Pancreas (tissue), 10 donors: ENCODE data around the gene CPS1. TPM values are rescaled to one million over a fixed set of nuclear protein-coding genes. Genes with fewer than 3 reads are reported as not detected.

ENCODE experiments used
- ATAC-seq, 4 donors: fragments of 200-7000 bp; cut with Tn5 transposase; one replicate each; pipeline versions ENCODE4 v1.8.0 to v1.9.1; 2020; ENCODE audit warnings: mild to moderate bottlenecking in 4 of 4, moderate library complexity in 4 of 4
- DNase-seq, 6 donors: peaks; one replicate each; pipeline ENCODE4 v3.0.0-alpha.2; 2020
- FAIRE-seq: peaks from 2 replicates; lab custom pipeline; 2012; peaks lifted over from hg19 to GRCh38; lab: Jason Lieb, UNC
- H3K27ac ChIP-seq, 4 donors: fragments of 200-600 bp; sonication (generic); 1 replicate in 3 of 4; 2 replicates in 1 of 4; pipeline versions ENCODE4 v1.5.0 to v1.8.0; 2020
- H3K27me3 ChIP-seq, 4 donors: fragments of 200-600 bp; one replicate each; pipeline ENCODE4 v1.8.0; 2021
- H3K36me3 ChIP-seq, 3 donors: fragments of 200-600 bp; sonication (generic) in 1 of 3; one replicate each; pipeline versions ENCODE4 v1.5.0 to v1.8.0; 2020 to 2021
- H3K4me1 ChIP-seq, 3 donors: fragments of 200-600 bp; one replicate each; pipeline ENCODE4 v1.8.0; 2021
- H3K4me3 ChIP-seq, 4 donors: fragments of 200-600 bp; sonication (generic) in 2 of 4; one replicate each; pipeline versions ENCODE4 v1.5.0 to v1.8.0; 2020 to 2021
- H3K9me3 ChIP-seq, 4 donors: fragments of 200-600 bp; one replicate each; pipeline ENCODE4 v1.8.0; 2021
- CTCF ChIP-seq, 4 donors: fragments of 200-600 bp; sonication (generic) in 3 of 4; IDR thresholded peaks; one replicate each; pipeline versions ENCODE4 v1.5.0 to v1.8.0; 2021; ENCODE audit warnings: antibody characterized with exemption in 4 of 4
- WGBS, 2 donors: extraction: QIAGEN DNeasy Blood & Tissue Kit; methylation state at CpG; one replicate each; pipeline ENCODE4 v1.1.7; 2013; 5-methylcytosine and 5-hydroxymethylcytosine counted together
- intact Hi-C, 3 donors: fragments of 100-400 bp; cut with DNase I; formaldehyde crosslinking; loops; one replicate each; pipeline versions ENCODE4 v1.11.1 to v1.14.2; 2022
- polyA plus RNA-seq, 2 donors: library from polyadenylated mRNA; stranded (reverse); fragments of 200-250 nt; gene quantifications; one replicate each; pipeline ENCODE4 v1.2.3, GENCODE V29; 2013
- total RNA-seq, 6 donors: library from RNA; stranded (reverse); fragmentation: NEBNext Ultra II Directional in 4 of 6; extraction: Animal tissue kit (Norgen Biotek cat#: 25700) in 4 of 6; gene quantifications; one replicate each; pipeline versions ENCODE4 v1.2.1 to v1.2.4, GENCODE V29; 2021 to 2023
- donor health status: healthy with polysubstance abuse.
- donor health status: DM: no; HTN: no; CAD: no; lungs with moderate emphysema.
- donor health status: DM: no; HTN: no; CAD: no.
- donor health status: control.
- donor health status: control.
- donor health status: Bipolar disorder and iron deficiency.
- donor health status: DM: yes; HTN: yes; CAD: no.
- donor health status: DM: no; HTN: no; CAD: no.
- donor health status: DM: no; HTN: no; CAD: no.
- donor health status: DM: yes; HTN: yes; CAD: no.

Gene CPS1
- total RNA-seq (1 to 10 TPM in 4 of 6 donors, under 1 TPM in 2; 0.23 to 2.0 (median 1.3) TPM), polyA plus RNA-seq (under 1 TPM; 0.42 to 0.92 TPM)

GRCh38 chr2:210556329-210556980 lies at the start of gene CPS1:
TSS of gene CPS1 (plus strand) at chr2:210556599. CDS start at chr2:210556734, 135 bp downstream.
- no peak for TF ChIP-seq CTCF (IDR thresholded peaks at IDR 0.05)
- no peaks in the 10 kb centered on the region for H3K36me3 ChIP-seq
- FAIRE-seq (no peak), DNase-seq (no peak), ATAC-seq (no peak)
- no peak within 1 kb of the TSS for H3K4me3 ChIP-seq
- no peaks in the 10 kb centered on the region for H3K9me3 ChIP-seq
- H3K4me1 ChIP-seq: peaks cover 0 to 20% (median 2%) of the 10 kb centered on the region in 3 donors
- 83 to 89% methylated on average over 2 of the region's 2 CpGs for WGBS, 2 donors
- no peaks in the 10 kb centered on the region for H3K27me3 ChIP-seq
- intact Hi-C loops: no loop called here
- no peak within 1 kb of the TSS for H3K27ac ChIP-seq

- intact Hi-C loops: no loop called here
- Histone ChIP-seq H3K9me3 (no peaks in the 10 kb centered on the region), H3K4me3 (no peak overlapping the region), H3K36me3 (no peaks in the 10 kb centered on the region), H3K4me1 (no peaks in the 10 kb centered on the region), H3K27me3 (no peaks in the 10 kb centered on the region), H3K27ac (no peak overlapping the region)
- no peak for TF ChIP-seq CTCF (IDR thresholded peaks at IDR 0.05)
- 46 to 83% methylated on average over 2 of the region's 2 CpGs for WGBS, 2 donors
- no peak for DNase-seq
- no peak for FAIRE-seq
- no peak for ATAC-seq
These were observed 40.5 kb upstream of the CPS1 start for GRCh38 chr2:210515911-210516310.

- ATAC-seq (no peak), FAIRE-seq (no peak), DNase-seq (no peak)
- no peaks in the 10 kb centered on the region for H3K9me3 ChIP-seq
- no peak overlapping the region for H3K27ac ChIP-seq
- no peak overlapping the region for H3K4me3 ChIP-seq
- H3K27me3 ChIP-seq: no peaks in the 10 kb centered on the region
- TF ChIP-seq CTCF (IDR thresholded peaks at IDR 0.05): no peak
- intact Hi-C loops: no loop called here
- no peaks in the 10 kb centered on the region for H3K4me1 ChIP-seq
- 35 to 43% methylated on average over 4 of the region's 4 CpGs for WGBS, 2 donors
- H3K36me3 ChIP-seq: no peaks in the 10 kb centered on the region
These were observed 39.1 kb upstream of the CPS1 start for GRCh38 chr2:210517264-210517663.

- TF ChIP-seq CTCF (IDR thresholded peaks at IDR 0.05): no peak
- ATAC-seq: no peak
- Histone ChIP-seq H3K27me3 (no peaks in the 10 kb centered on the region), H3K4me3 (no peak overlapping the region), H3K36me3 (no peaks in the 10 kb centered on the region), H3K9me3 (no peaks in the 10 kb centered on the region), H3K27ac (no peak overlapping the region), H3K4me1 (no peaks in the 10 kb centered on the region)
- no peak for FAIRE-seq
- WGBS, 2 donors: 78 to 79% methylated on average over 5 of the region's 5 CpGs
- DNase-seq: no peak
- intact Hi-C loops: no loop called here
These were observed 36.8 kb upstream of the CPS1 start for GRCh38 chr2:210519594-210519993.

GRCh38 chr2:210522399-210522798 lies 34.0 kb upstream of the CPS1 start:
- FAIRE-seq (no peak), ATAC-seq (no peak)
- intact Hi-C loops: no loop called here

More at GRCh38 chr2:210522399-210522798, 34.0 kb upstream of the CPS1 start:
- Histone ChIP-seq H3K9me3 (no peaks in the 10 kb centered on the region), H3K4me1 (no peaks in the 10 kb centered on the region), H3K27ac (no peak overlapping the region), H3K36me3 (no peaks in the 10 kb centered on the region), H3K27me3 (no peaks in the 10 kb centered on the region), H3K4me3 (no peak overlapping the region)
- DNase-seq: no peak
- no peak for TF ChIP-seq CTCF (IDR thresholded peaks at IDR 0.05)
